SK-N-MC (cell line): ENCODE data around the gene ROCK1.

ENCODE experiments used
- DNase-seq: peaks from one replicate; pipeline ENCODE4 v3.0.0-alpha.2; 2011; ENCODE audit warnings: low read depth, low spot score
- H3K27ac ChIP-seq: fragments of 200-600 bp; sonication (generic); 2 replicates; pipeline ENCODE4 v1.5.1; 2016; ENCODE audit warnings: mixed run types
- H3K36me3 ChIP-seq: fragments of 200-600 bp; sonication (generic); 2 replicates; pipeline ENCODE4 v1.6.1; 2017; ENCODE audit warnings: antibody characterized with exemption, low read length, mixed read lengths; ENCODE audit not compliant: insufficient read depth
- H3K4me3 ChIP-seq: fragments of 200-600 bp; sonication (generic); 2 replicates; pipeline ENCODE4 v1.5.1; 2016
- H3K9ac ChIP-seq: fragments of 200-600 bp; sonication (generic); 2 replicates; pipeline ENCODE4 v1.8.0; 2017; ENCODE audit warnings: mixed run types, mixed read lengths; ENCODE audit not compliant: insufficient read length
- H3K9me3 ChIP-seq: fragments of 200-600 bp; sonication (generic); 2 replicates; pipeline ENCODE4 v1.6.1; 2017; ENCODE audit warnings: low read depth, mild to moderate bottlenecking, antibody characterized with exemption, low read length, moderate library complexity, mixed read lengths
- EZH2 ChIP-seq: fragments of 200-600 bp; sonication (generic); IDR thresholded peaks from one replicate; pipeline ENCODE4 v1.6.1; 2017; ENCODE audit warnings: antibody characterized with exemption
- FOXP2 ChIP-seq: optimal IDR thresholded peaks from 2 replicates; pipeline ENCODE3; 2011; ENCODE audit warnings: mild to moderate bottlenecking, moderate library complexity; ENCODE audit not compliant: insufficient read depth; ENCODE audit errors: extremely low read length, control extremely low read depth
- POLR2AphosphoS5 ChIP-seq: IDR thresholded peaks from 2 replicates; pipeline ENCODE4 v1.6.1; 2012; ENCODE audit warnings: mild to moderate bottlenecking, low read depth, low read length, borderline replicate concordance

The ROCK1 gene

GRCh38 chr18:21131698-21132227, 20.1 kb upstream of the ROCK1 start:
- Histone ChIP-seq H3K27ac (no peak overlapping the region), H3K4me3 (no peak overlapping the region), H3K9ac (no peak overlapping the region), H3K9me3 (no peaks in the 10 kb centered on the region; the same call in 1 of the 2 replicates), H3K36me3 (no peaks in the 10 kb centered on the region)
- DNase-seq: no peak
- TF ChIP-seq FOXP2: no peak

- TF ChIP-seq EZH2 (no peak), POLR2AphosphoS5 (no peak), FOXP2 (no peak)
- Histone ChIP-seq H3K27ac (no peak overlapping the region), H3K36me3 (no peaks in the 10 kb centered on the region), H3K9me3 (no peaks in the 10 kb centered on the region; the same call in 1 of the 2 replicates), H3K4me3 (no peak overlapping the region), H3K9ac (no peak overlapping the region)
- no peak for DNase-seq
Measured at GRCh38 chr18:21129566-21130216, 18.1 kb upstream of the ROCK1 start.

GRCh38 chr18:21123290-21123926, 11.8 kb upstream of the ROCK1 start:
- H3K4me3 ChIP-seq: no peak overlapping the region
- DNase-seq: no peak
- H3K36me3 ChIP-seq: no peaks in the 10 kb centered on the region
- no peak overlapping the region for H3K27ac ChIP-seq
- no peaks in the 10 kb centered on the region for H3K9me3 ChIP-seq
- no peak for TF ChIP-seq POLR2AphosphoS5
- H3K9ac ChIP-seq: no peak overlapping the region

- Histone ChIP-seq H3K27ac (no peak overlapping the region), H3K9me3 (no peaks in the 10 kb centered on the region)
- no peak for TF ChIP-seq POLR2AphosphoS5
Measured at GRCh38 chr18:21118806-21119205, 7.2 kb upstream of the ROCK1 start.

GRCh38 chr18:21117409-21118131, 6.0 kb upstream of the ROCK1 start:
- no peaks in the 10 kb centered on the region for H3K36me3 ChIP-seq
- TF ChIP-seq FOXP2 (no peak), EZH2 (no peak), POLR2AphosphoS5 (no peak)
- peak overlapping the region; percentile 85 for H3K27ac ChIP-seq
- no peaks in the 10 kb centered on the region for H3K9me3 ChIP-seq
- peak overlapping the region; percentile 25 for H3K9ac ChIP-seq
- DNase-seq: no peak
- peak overlapping the region; percentile 40 for H3K4me3 ChIP-seq

More at GRCh38 chr18:21118806-21119205, 7.2 kb upstream of the ROCK1 start:
- H3K9ac ChIP-seq: no peak overlapping the region
- H3K4me3 ChIP-seq: no peak overlapping the region
- no peaks in the 10 kb centered on the region for H3K36me3 ChIP-seq
- no peak for DNase-seq

- H3K27ac ChIP-seq: peak overlapping the region; percentile 37; the same call in 1 of the 2 replicates
- no peaks in the 10 kb centered on the region for H3K36me3 ChIP-seq
- DNase-seq: no peak
- H3K4me3 ChIP-seq: no peak overlapping the region
- TF ChIP-seq EZH2 (no peak), POLR2AphosphoS5 (no peak), FOXP2 (no peak)
- H3K9ac ChIP-seq: no peak overlapping the region
- H3K9me3 ChIP-seq: no peaks in the 10 kb centered on the region
Measured at GRCh38 chr18:21115519-21116411, 4.2 kb upstream of the ROCK1 start.

GRCh38 chr18:21112543-21113105, 1.0 kb upstream of the ROCK1 start:
- TF ChIP-seq FOXP2 (no peak), POLR2AphosphoS5 (no peak), EZH2 (no peak)
- H3K9ac ChIP-seq: peak overlapping the region; percentile 72
- no peak for DNase-seq
- peak overlapping the region; percentile 88 for H3K4me3 ChIP-seq
- H3K27ac ChIP-seq: no peak overlapping the region
- H3K36me3 ChIP-seq: 0 out of 2 replicates have a peak, but pooled peaks cover 4% of the 10 kb centered on the region
- no peaks in the 10 kb centered on the region for H3K9me3 ChIP-seq
